NOMO-1 treated with DMSO at 0.1 percent for 48 hours (cell line): ENCODE measurements around the gene SCMH1.
A peak's percentile ranks its signal among the peaks of the same experiment; 100 is the strongest.
"Not testable (repeated sequence)": the region's sequence is repeated elsewhere in the genome, so short reads cannot be mapped to it uniquely, and the experiment has no call there.

Experiments used
- DNase-seq: peaks from one replicate; lab custom pipeline; 2025; ENCODE audit not compliant: unreplicated experiment; lab: John Stamatoyannopoulos, UW

The SCMH1 gene

GRCh38 chr1:41251120-41251519 is 9.0 kb upstream of the SCMH1 start:
- not testable (repeated sequence) for DNase-seq

- DNase-seq = no peak
Measured at GRCh38 chr1:41249319-41249718, 7.2 kb upstream of the SCMH1 start.

GRCh38 chr1:41246568-41246967 is 4.5 kb upstream of the SCMH1 start:
- DNase-seq = no peak

GRCh38 chr1:41245659-41246058 is 3.6 kb upstream of the SCMH1 start:
- peak; percentile 6 for DNase-seq

- DNase-seq = no peak
Measured at GRCh38 chr1:41243079-41243385, 926 bp upstream of the SCMH1 start.

- DNase-seq = peak; percentile 25
Measured at GRCh38 chr1:41242342-41243078, 404 bp upstream of the SCMH1 start.

GRCh38 chr1:41241354-41241748 is 755 bp downstream of the SCMH1 start:
- DNase-seq = peak; percentile 39

GRCh38 chr1:41240781-41241353 is 1.2 kb downstream of the SCMH1 start:
- DNase-seq = peak; percentile 73

GRCh38 chr1:41239988-41240610 is 2.0 kb downstream of the SCMH1 start:
- DNase-seq = peak; percentile 48

GRCh38 chr1:41238311-41238988 is 3.7 kb downstream of the SCMH1 start:
- DNase-seq = no peak

GRCh38 chr1:41236781-41237180 is 5.3 kb downstream of the SCMH1 start:
- DNase-seq = no peak

- DNase-seq = no peak
Measured at GRCh38 chr1:41235893-41236292, 6.2 kb downstream of the SCMH1 start.

GRCh38 chr1:41233708-41234107 is 8.4 kb downstream of the SCMH1 start:
- no peak for DNase-seq

- no peak for DNase-seq
Measured at GRCh38 chr1:41232305-41232704, 9.8 kb downstream of the SCMH1 start.

- DNase-seq = no peak
Measured at GRCh38 chr1:41230656-41231055, 11.4 kb downstream of the SCMH1 start.

GRCh38 chr1:41229219-41229618 is 12.9 kb downstream of the SCMH1 start:
- DNase-seq = not testable (repeated sequence)

- DNase-seq = no peak
Measured at GRCh38 chr1:41226815-41227434, 15.2 kb downstream of the SCMH1 start.

GRCh38 chr1:41225495-41225894 is 16.6 kb downstream of the SCMH1 start:
- DNase-seq = no peak

- peak; percentile 6 for DNase-seq
Measured at GRCh38 chr1:41222496-41222895, 19.6 kb downstream of the SCMH1 start.

GRCh38 chr1:41221995-41222394 is 20.1 kb downstream of the SCMH1 start:
- no peak for DNase-seq

- no peak for DNase-seq
Measured at GRCh38 chr1:41218152-41218551, 24.0 kb downstream of the SCMH1 start.

- DNase-seq = no peak
Measured at GRCh38 chr1:41217441-41217840, 24.7 kb downstream of the SCMH1 start.
